ENCODE measurements around the gene HYAL4. TPM values are rescaled to one million over a fixed set of nuclear protein-coding genes. Genes with fewer than 3 reads are reported as not detected.

Gene HYAL4
- total and polyA plus RNA-seq, 8 donors = 0.78 TPM; not detected in 7

DNA sequence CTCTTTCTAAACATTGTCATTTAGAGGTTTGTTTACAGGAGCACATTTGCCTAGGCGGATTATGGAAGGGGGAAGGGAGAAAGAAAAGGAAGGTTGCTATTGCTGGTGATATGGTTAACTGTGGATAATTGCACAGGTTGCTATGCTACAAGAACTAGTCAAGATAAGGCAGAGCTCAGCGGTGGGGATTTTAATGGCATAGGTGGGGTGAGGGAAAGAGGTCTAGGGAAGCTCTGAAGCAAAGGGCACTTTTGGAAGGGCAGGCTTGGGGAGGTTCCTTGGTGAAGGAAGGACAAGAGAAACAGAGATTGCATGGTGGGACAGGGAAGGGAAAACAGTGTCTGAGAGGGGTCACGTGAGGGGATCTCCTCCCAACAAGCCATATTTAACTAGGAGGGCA, 19.5 kb downstream of the HYAL4 start:
- no peaks in the 10 kb centered on the region for H3K9me3 ChIP-seq
- no peak overlapping the region for H3K4me3 ChIP-seq
- intact Hi-C loops (cut with DNase I; ENCODE audit: low total_unique reads) = loop anchor here (5.0 to 10.0 kb wide), 2 partner anchors 70 to 222 kb away; no protein-coding TSS in a partner anchor
- H3K4me1 ChIP-seq = peaks cover 0 to 20% (median 11%) of the 10 kb centered on the region in 4 donors
- TF ChIP-seq, protein P1, sequence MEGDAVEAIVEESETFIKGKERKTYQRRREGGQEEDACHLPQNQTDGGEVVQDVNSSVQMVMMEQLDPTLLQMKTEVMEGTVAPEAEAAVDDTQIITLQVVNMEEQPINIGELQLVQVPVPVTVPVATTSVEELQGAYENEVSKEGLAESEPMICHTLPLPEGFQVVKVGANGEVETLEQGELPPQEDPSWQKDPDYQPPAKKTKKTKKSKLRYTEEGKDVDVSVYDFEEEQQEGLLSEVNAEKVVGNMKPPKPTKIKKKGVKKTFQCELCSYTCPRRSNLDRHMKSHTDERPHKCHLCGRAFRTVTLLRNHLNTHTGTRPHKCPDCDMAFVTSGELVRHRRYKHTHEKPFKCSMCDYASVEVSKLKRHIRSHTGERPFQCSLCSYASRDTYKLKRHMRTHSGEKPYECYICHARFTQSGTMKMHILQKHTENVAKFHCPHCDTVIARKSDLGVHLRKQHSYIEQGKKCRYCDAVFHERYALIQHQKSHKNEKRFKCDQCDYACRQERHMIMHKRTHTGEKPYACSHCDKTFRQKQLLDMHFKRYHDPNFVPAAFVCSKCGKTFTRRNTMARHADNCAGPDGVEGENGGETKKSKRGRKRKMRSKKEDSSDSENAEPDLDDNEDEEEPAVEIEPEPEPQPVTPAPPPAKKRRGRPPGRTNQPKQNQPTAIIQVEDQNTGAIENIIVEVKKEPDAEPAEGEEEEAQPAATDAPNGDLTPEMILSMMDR (IDR thresholded peaks at IDR 0.05) = no peak
- TF ChIP-seq EP300 (IDR thresholded peaks at IDR 0.05) (no peak), POLR2AphosphoS5 (IDR thresholded peaks at IDR 0.05) (no peak), POLR2A (IDR thresholded peaks at IDR 0.05) (no peak)
- H3K36me3 ChIP-seq = no peaks in the 10 kb centered on the region
- WGBS, 5 donors = 38 to 61% (median 43%) methylated on average over 3 of the region's 3 CpGs
- peak overlapping the region in 3 of 5 donors; percentile 15 to 47 (median 43) for H3K27ac ChIP-seq
- no peaks in the 10 kb centered on the region for H3K27me3 ChIP-seq
- DNase-seq = peak in 1 of 2 donors; percentile 66

DNA sequence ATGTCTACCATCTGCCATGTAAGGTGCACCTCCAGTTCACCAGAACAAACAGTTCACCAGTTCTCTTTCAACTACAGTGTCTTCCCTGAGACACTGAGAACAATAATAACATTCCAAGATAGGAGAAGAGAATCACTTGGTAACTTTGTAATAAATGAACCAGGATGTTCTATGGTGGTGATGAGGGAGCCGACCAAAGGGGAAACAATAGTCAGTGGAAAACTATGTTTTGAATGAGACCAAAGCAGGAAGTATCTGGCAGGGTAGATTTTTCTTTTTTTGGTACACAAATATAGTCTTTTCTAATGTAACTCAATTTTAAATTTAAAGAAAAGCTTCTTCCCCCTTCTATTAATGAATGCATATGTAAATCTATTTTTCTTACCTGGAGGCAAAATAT, 20.0 kb downstream of the HYAL4 start:
- H3K27me3 ChIP-seq = no peaks in the 10 kb centered on the region
- DNase-seq = no peak
- intact Hi-C loops (cut with DNase I; ENCODE audit: low total_unique reads) = loop anchor here (5.0 to 10.0 kb wide), 2 partner anchors 70 to 223 kb away; no protein-coding TSS in a partner anchor
- peak overlapping the region in 1 of 5 donors; percentile 7 for H3K27ac ChIP-seq
- WGBS, 5 donors = 47 to 74% (median 66%) methylated on average over 1 of the region's 1 CpG
- TF ChIP-seq POLR2A (IDR thresholded peaks at IDR 0.05) = no peak
- TF ChIP-seq, protein P1 (IDR thresholded peaks at IDR 0.05) = no peak
- TF ChIP-seq POLR2AphosphoS5 (IDR thresholded peaks at IDR 0.05) = no peak
- TF ChIP-seq EP300 (IDR thresholded peaks at IDR 0.05) = no peak
- H3K36me3 ChIP-seq = no peaks in the 10 kb centered on the region
- H3K4me3 ChIP-seq = no peak overlapping the region
- H3K9me3 ChIP-seq = no peaks in the 10 kb centered on the region
- peaks cover 0 to 20% (median 11%) of the 10 kb centered on the region in 4 donors for H3K4me1 ChIP-seq

DNA sequence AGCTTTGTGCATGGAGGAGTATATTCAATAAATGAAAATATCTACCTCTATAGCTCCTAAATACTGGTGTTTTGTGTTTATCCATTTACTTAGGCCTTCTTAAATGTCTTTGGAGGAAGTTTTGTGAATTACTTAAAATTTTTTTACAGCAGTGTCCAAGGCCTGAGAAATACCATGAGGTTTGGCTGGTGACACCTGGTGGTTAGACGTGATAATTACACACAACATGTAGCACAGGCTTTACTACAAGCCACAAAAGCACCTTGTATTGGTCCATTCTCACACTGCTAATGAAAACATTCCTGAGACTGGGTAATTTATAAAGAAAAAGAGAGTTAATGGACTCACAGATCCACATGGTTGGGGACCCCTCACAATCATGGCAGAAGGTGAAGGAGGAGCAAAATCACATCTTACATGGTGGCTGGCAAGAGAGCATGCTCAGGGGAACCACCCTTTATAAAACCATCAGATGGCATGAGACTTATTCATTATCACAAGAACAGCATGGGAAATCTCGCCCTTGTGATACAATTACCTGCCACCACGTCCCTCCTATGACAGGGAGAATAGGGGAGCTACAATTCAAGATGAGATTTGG, 20.6 kb downstream of the HYAL4 start:
- TF ChIP-seq, protein P1 (IDR thresholded peaks at IDR 0.05) = peak in 5 of 7 experiments; percentile 53 to 78 (median 75)
- no peak for TF ChIP-seq POLR2A (IDR thresholded peaks at IDR 0.05)
- no peaks in the 10 kb centered on the region for H3K9me3 ChIP-seq
- H3K27me3 ChIP-seq = no peaks in the 10 kb centered on the region
- no peak overlapping the region for H3K27ac ChIP-seq
- peaks cover 0 to 20% (median 11%) of the 10 kb centered on the region in 4 donors for H3K4me1 ChIP-seq
- H3K4me3 ChIP-seq = no peak overlapping the region
- intact Hi-C loops (cut with DNase I; ENCODE audit: low total_unique reads) = loop anchor here (10.0 kb wide), 1 partner anchor 71 kb away; no protein-coding TSS in a partner anchor
- H3K36me3 ChIP-seq = no peaks in the 10 kb centered on the region
- DNase-seq = peak; percentile 60 to 89
- WGBS, 5 donors = 3 to 24% (median 19%) methylated on average over 3 of the region's 3 CpGs

DNA sequence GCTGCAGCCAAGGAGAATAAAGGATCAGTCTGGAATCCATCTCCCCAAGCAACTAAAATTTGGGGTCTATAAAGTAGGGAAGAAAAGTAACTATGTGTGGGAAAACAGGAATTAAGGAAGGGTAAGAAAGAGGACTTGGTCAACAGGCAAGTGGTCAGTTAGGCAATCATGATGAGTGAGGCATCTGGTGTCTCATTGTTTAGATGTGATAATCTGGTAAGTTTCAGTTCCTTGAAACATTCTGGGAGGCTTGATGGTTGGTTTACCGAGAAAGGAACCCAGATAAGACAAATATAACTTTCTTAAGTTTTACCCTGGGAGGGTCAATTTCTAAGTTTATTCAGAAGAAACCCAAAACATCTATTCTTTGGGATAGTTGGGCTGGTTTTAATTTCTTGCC, 22.3 kb downstream of the HYAL4 start:
- Histone ChIP-seq H3K27me3 (no peaks in the 10 kb centered on the region), H3K9me3 (no peaks in the 10 kb centered on the region), H3K27ac (no peak overlapping the region), H3K4me1 (peaks cover 0 to 24% (median 13%) of the 10 kb centered on the region in 4 donors), H3K36me3 (no peaks in the 10 kb centered on the region), H3K4me3 (no peak overlapping the region)
- intact Hi-C loops (cut with DNase I; ENCODE audit: low total_unique reads) = loop anchor here (10.0 kb wide), 1 partner anchor 72 kb away; no protein-coding TSS in a partner anchor
- no peak for DNase-seq
- WGBS, 5 donors = 57 to 83% (median 68%) methylated on average over 1 of the region's 1 CpG
- TF ChIP-seq POLR2AphosphoS5 (IDR thresholded peaks at IDR 0.05) (no peak), EP300 (IDR thresholded peaks at IDR 0.05) (no peak), POLR2A (IDR thresholded peaks at IDR 0.05) (no peak)
- TF ChIP-seq, protein P1 (IDR thresholded peaks at IDR 0.05) = no peak
